ENCODE measurements around the gene MED25.

MED25 gene

DNA sequence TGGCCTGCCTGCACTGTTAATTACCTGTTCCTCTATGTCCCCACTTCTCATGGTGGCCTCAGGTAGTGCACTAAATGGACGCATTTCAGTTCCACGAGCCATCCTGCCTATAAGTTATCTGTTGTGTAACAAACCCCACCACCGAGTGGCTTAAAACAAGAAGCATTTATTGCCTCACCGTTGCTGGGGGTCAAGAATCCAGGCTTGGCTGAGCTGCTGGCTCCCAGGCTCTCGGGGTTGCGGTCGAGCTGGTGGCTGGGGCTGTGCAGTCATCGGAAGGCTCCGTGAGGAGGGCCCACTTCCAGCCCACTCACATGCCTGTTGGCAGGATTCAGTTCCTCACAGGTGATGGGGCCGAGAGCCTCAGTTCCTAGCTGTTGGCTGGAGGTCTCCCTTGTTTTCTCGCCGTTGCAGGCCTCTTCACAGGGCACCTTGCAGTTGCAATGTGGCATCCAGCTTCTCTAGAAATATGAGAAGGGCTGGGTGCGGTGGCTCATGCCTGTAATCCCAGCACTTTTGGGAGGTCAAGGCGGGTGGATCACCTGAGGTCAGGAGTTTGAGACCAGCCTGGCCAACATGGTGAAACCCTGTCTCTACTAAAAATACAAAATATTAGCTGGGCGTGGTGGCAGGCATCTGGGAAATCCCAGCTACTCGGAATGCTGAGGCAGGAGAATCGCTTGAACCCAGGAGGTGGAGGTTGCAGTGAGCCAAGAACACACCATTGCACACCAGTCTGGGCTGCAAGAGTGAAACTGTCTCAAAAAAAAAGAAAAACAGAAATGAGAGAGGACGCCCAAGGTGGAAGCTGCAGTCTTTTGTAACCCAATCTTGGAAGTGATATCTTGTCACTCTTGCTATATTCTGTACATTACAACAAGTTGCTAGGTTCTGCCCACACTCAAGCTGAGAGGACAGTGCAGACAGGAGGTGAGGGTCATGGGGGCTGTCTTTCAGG lies 26.3 kb downstream of the MED25 start:
- Histone ChIP-seq H3K4me1 (ENCODE audit: insufficient read depth, low read length, poor library complexity, severe bottlenecking) (peaks cover 15% of the 10 kb centered on the region), H3K27me3 (ENCODE audit: insufficient read depth, low read length, poor library complexity, severe bottlenecking) (no peaks in the 10 kb centered on the region), H3K36me3 (ENCODE audit: insufficient read depth, low read length) (peaks cover 4% of the 10 kb centered on the region; the same call in 1 of the 2 replicates), H3K9ac (ENCODE audit: low read depth, low read length, poor library complexity, severe bottlenecking) (no peak overlapping the region), H3K4me3 (ENCODE audit: low read length, poor library complexity, severe bottlenecking) (no peak overlapping the region), H4K20me1 (ENCODE audit: insufficient read depth, low read length, poor library complexity, severe bottlenecking) (no peaks in the 10 kb centered on the region), H2AFZ (ENCODE audit: low read length) (no peak overlapping the region), H3K9me2 (replicated peaks; ENCODE audit: low read depth, low read length) (no peaks in the 10 kb centered on the region), H3K4me2 (ENCODE audit: low read depth, low read length, poor library complexity, severe bottlenecking) (no peak overlapping the region), H3F3A (ENCODE audit: low read depth) (no peaks in the 10 kb centered on the region), H3K79me2 (ENCODE audit: insufficient read depth, low read length) (no peaks in the 10 kb centered on the region), H3K9me3 (ENCODE audit: insufficient read depth, low read depth, low read length) (no peaks in the 10 kb centered on the region)
- TF ChIP-seq, protein P1, sequence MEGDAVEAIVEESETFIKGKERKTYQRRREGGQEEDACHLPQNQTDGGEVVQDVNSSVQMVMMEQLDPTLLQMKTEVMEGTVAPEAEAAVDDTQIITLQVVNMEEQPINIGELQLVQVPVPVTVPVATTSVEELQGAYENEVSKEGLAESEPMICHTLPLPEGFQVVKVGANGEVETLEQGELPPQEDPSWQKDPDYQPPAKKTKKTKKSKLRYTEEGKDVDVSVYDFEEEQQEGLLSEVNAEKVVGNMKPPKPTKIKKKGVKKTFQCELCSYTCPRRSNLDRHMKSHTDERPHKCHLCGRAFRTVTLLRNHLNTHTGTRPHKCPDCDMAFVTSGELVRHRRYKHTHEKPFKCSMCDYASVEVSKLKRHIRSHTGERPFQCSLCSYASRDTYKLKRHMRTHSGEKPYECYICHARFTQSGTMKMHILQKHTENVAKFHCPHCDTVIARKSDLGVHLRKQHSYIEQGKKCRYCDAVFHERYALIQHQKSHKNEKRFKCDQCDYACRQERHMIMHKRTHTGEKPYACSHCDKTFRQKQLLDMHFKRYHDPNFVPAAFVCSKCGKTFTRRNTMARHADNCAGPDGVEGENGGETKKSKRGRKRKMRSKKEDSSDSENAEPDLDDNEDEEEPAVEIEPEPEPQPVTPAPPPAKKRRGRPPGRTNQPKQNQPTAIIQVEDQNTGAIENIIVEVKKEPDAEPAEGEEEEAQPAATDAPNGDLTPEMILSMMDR (conservative IDR thresholded peaks at IDR 0.05; ENCODE audit: low read length) = no peak
- no peak for TF ChIP-seq EZH2phosphoT487 (IDR thresholded peaks at IDR 0.05; ENCODE audit: borderline replicate concordance)

DNA sequence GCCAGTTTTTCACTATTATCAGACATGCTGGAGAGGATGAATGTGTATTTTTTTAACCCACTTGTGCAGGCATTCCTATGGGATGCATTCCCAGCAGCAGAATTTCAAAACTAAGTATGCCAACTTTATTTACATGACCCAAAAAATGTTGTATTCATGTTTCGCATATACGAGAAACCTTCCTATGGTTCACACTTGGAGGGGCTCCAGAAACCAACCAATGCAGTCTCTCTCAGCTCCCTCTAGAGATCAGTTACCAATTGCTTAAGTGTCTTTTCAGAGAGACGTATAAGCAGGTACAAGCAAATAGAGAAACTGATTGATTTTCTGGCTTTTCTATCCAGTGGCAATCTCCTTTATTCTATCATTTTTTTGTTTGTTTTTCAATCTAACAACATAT lies 27.3 kb downstream of the MED25 start:
- Histone ChIP-seq H3F3A (ENCODE audit: low read depth) (no peaks in the 10 kb centered on the region), H3K4me1 (ENCODE audit: insufficient read depth, low read length, poor library complexity, severe bottlenecking) (peaks cover 18% of the 10 kb centered on the region), H3K36me3 (ENCODE audit: insufficient read depth, low read length) (no peaks in the 10 kb centered on the region), H3K4me2 (ENCODE audit: low read depth, low read length, poor library complexity, severe bottlenecking) (no peak overlapping the region), H3K27me3 (ENCODE audit: insufficient read depth, low read length, poor library complexity, severe bottlenecking) (no peaks in the 10 kb centered on the region), H3K9me3 (ENCODE audit: insufficient read depth, low read depth, low read length) (no peaks in the 10 kb centered on the region), H3K4me3 (ENCODE audit: low read length, poor library complexity, severe bottlenecking) (no peak overlapping the region), H2AFZ (ENCODE audit: low read length) (no peak overlapping the region), H3K9me2 (replicated peaks; ENCODE audit: low read depth, low read length) (no peaks in the 10 kb centered on the region), H3K79me2 (ENCODE audit: insufficient read depth, low read length) (no peaks in the 10 kb centered on the region; the same call in 1 of the 2 replicates), H4K20me1 (ENCODE audit: insufficient read depth, low read length, poor library complexity, severe bottlenecking) (no peaks in the 10 kb centered on the region), H3K9ac (ENCODE audit: low read depth, low read length, poor library complexity, severe bottlenecking) (no peak overlapping the region)
- TF ChIP-seq, protein P1 (conservative IDR thresholded peaks at IDR 0.05; ENCODE audit: low read length) = no peak

DNA sequence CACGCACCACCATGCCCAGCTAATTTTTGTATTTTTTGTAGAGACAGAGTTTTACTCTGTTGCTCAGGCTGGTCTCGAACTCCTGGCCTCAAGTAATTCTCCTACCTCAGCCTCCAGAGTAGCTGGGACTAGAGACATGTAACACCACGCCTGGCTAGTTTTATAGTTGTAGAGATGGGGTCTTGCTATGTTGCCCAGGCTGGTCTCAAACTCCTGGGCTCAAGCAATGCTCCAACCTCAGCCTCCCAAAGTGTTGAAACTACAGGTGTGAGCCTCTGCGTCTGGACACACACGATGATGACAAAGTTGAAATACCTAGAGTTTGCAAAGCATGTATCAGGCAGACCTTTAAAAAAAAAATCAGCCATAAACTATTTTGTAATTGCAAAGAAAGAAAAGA lies 28.3 kb downstream of the MED25 start:
- Histone ChIP-seq H3K9me3 (ENCODE audit: insufficient read depth, low read depth, low read length) (no peaks in the 10 kb centered on the region), H2AFZ (ENCODE audit: low read length) (no peak overlapping the region), H3K36me3 (ENCODE audit: insufficient read depth, low read length) (no peaks in the 10 kb centered on the region), H3K4me2 (ENCODE audit: low read depth, low read length, poor library complexity, severe bottlenecking) (no peak overlapping the region), H3K9ac (ENCODE audit: low read depth, low read length, poor library complexity, severe bottlenecking) (no peak overlapping the region), H3F3A (ENCODE audit: low read depth) (0 out of 2 replicates have a peak, but pooled peaks cover 3% of the 10 kb centered on the region), H3K27me3 (ENCODE audit: insufficient read depth, low read length, poor library complexity, severe bottlenecking) (no peaks in the 10 kb centered on the region), H3K4me1 (ENCODE audit: insufficient read depth, low read length, poor library complexity, severe bottlenecking) (peaks cover 18% of the 10 kb centered on the region), H3K9me2 (replicated peaks; ENCODE audit: low read depth, low read length) (no peaks in the 10 kb centered on the region), H3K79me2 (ENCODE audit: insufficient read depth, low read length) (no peaks in the 10 kb centered on the region; the same call in 1 of the 2 replicates), H4K20me1 (ENCODE audit: insufficient read depth, low read length, poor library complexity, severe bottlenecking) (no peaks in the 10 kb centered on the region), H3K4me3 (ENCODE audit: low read length, poor library complexity, severe bottlenecking) (no peak overlapping the region)
- TF ChIP-seq, protein P1 (conservative IDR thresholded peaks at IDR 0.05; ENCODE audit: low read length) = no peak
- TF ChIP-seq EZH2phosphoT487 (IDR thresholded peaks at IDR 0.05; ENCODE audit: borderline replicate concordance) = no peak

Data from Loucy (cell line).